HG02885 (cell line): ENCODE results near the gene C2orf76.
A peak's percentile ranks its signal among the peaks of the same experiment; 100 is the strongest.

ENCODE experiments used
- ATAC-seq: cut with Tn5 transposase; IDR thresholded peaks from one replicate; pipeline ENCODE4 v1.9.1; 2021; ENCODE audit warnings: mild to moderate bottlenecking; ENCODE audit not compliant: unreplicated experiment, poor library complexity

C2orf76 gene

DNA sequence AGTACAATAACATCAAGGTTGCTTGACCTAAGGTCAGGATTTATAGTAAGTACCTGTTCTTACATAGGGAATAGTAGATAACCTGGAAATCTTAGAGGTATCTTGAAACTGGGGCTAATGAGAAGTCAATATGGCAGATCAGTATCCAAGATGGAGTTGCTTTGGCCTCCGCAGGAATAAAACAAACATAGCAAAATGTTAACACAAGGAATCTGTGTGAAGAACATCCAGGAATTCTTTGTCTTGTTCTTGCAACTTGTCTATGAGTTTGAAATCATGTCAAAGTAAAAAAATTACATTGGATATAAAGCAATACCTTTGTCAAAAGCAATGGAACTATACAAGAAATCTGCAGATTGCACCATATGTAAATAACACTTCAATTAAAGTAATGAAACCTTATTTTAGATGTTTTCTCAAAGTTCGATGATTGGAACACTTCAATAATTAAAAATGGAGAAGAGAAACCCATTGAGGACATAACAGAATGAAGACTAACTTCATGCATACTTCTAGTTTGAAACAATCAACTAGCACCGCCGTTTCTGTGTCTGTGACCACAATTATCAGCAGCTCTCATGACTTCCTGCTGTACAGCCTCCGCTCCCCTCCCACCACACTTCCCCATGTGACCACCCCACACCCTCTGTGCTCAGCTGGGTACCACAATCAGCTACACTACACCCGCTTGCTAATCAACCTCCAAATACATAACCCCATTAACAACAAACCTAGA is 27.6 kb downstream of the C2orf76 start:
- ATAC-seq, result peak; percentile 100

DNA sequence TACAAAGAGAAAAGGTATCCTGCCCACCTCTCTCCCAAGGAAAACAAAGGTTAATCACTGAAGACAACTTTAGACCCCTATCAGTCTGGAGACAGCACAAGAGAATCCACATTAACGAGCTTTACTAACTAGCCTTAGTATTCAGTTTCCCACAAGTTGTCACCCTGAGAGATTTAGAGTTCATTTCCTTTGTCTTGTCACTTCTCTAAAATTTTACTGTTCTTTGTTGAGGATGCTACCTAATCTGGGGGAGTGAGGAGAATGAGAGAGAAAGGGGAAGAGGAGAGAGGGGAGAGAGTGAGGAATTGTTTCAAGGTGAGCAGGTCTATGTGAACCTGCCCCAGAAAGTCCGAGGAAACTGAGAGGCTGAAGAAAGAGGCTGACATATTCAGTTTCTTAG is 28.4 kb downstream of the C2orf76 start:
- ATAC-seq, result no peak

DNA sequence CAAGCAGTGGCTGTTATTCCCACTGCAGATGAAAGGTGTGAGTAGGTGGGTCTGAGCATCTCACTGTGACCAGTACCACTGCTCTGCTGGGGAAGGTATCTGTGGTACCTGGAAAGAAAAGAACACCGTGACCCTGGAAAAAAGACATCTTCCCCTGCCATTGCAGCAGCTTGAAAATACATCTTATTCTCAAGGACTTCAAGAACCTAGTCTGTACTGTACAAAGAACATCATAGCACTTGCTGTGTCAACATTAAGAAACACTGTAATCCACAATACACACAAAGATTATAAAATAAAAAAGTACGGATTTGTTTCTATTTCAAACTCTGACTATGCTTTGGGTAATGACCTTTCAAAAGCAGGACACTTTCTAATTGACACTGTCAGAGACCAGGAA is 28.9 kb downstream of the C2orf76 start:
- ATAC-seq, result no peak

DNA sequence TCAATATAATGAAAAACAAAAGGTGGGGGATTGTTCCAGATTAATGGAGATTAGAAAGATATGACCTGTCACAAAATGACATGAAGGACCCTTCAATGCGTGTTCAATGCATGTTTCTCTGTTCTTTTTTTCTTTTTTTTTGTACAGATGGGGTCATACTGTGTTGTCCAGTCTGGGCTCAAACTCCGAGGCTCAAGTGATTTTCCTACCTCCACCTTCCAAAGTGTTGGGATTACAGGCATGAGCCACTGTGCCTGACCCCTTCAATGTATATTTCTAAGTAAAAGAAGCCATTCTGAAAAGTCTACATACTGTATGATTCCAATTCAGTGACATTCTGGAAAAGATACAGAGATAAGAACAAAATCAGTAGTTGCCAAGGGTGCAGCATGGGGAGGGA is 32.8 kb downstream of the C2orf76 start:
- ATAC-seq, result no peak

DNA sequence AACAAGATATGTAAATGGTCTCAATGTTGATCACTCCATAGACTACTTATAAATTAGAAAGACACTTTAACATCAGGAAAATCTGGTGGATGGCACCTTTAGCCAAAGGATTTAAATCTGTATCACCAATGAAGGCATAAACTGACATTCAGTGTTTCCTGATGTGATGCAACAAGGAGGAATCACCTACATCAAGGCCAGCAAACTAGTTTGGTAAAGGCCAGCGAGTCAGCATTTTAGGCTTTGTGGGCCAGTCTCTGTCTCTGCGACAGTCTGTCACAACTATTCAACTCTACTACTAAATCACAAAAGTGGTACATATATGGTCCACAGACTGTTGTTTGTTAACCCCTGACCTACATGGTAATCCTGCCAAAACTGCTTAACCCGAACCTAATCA is 33.3 kb downstream of the C2orf76 start:
- ATAC-seq, result no peak

DNA sequence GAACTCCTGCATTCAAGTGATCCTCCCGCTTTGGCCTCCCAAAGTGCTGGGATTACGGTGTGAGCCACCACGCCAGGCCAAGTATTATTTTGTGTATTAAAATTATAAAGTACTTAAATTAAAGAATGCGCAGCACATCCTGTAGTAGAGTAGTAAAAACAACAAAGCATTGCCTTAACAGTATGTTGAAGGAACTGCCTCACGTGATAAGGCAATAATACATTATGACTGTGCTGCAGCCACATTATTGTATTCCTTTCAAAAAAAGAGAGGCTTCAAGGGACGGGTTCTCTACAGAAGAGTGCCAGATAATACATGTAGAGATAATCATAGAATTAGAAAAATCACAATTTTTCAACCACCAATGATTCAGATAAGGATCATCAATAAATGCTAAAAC is 33.7 kb downstream of the C2orf76 start:
- no peak for ATAC-seq

DNA sequence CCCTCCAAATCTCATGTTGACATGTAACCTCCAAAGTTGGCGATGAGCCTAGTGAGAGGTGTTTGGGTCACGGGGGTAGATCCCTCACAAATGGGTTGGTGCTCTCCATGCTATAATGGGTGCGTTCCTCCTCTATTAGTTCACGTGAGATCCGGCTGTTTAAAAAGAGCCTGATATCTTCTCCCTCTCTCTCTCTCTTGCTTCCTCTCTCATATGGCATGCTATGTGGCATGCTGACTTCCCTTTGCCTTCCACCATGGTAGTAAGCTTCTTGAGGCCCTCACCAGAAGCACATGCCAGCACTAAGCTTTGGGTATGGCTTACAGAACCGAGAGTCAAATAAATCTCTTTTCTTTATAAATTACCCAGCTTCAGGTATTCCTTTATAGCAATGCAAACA is 39.2 kb downstream of the C2orf76 start:
- no peak for ATAC-seq

DNA sequence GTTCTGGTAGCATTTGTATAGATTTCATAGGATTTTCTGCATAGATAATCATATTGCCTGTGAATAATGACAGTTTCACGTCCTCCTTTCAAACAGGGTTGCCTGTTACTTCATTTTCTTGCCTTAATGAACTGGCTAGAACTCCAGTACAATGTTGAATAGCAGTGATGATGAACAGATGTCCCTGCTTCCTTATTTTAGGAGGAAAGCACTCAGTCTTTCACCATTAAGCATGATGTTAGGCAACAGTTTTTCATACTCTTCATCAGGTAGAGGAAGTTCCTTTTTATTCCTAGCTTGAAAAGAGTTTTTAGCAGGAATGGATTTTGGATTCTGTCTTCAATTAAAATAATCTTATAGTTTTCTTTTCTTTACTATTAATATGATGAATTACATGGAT is 39.7 kb downstream of the C2orf76 start:
- no peak for ATAC-seq

DNA sequence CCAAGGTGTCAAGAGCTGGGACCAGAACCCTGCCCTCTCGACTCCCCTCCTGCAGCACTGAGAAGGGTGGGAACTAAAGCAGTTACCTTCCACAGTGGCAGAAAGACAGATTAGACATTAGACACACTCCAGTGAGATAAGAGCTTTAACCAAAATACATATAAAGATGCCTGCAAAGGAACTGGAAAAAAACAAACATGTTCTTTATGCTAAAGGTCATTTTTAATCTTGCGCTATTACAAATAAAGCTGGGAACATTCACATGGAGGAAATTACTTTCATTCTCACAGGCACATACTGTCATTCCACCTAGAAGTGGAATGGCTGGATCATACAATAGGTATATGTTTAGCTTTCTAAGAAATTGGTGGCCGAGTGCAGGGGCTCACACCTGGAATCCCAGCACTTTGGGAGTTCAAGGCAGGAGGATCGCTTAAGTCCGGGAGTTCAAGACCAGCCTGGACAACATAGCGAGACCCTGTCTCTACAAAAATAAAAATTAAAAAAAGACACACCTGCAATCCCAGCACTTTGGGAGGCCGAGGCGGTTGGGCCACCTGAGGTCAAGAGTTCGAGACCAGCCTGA is 41.9 kb downstream of the C2orf76 start:
- ATAC-seq, result no peak

DNA sequence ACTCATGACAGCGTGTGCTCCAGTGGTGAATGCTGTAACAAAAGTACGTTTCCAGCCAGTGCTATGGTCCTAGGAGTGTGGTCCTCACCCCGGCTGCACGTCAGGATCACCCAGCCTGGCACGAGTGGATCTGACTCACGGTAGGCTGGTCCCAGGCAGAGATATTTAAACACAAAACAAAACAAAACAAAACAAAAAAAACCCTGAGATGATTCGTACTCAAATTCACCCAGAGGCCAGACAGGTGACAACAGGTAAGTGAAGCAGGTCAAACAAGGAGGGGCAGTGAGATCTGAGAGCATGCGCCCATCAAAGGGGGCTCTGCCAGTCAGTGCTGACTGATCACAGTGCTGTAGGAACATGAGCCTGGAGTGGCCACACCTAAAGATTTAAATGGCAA is 43.2 kb downstream of the C2orf76 start:
- ATAC-seq, result no peak

DNA sequence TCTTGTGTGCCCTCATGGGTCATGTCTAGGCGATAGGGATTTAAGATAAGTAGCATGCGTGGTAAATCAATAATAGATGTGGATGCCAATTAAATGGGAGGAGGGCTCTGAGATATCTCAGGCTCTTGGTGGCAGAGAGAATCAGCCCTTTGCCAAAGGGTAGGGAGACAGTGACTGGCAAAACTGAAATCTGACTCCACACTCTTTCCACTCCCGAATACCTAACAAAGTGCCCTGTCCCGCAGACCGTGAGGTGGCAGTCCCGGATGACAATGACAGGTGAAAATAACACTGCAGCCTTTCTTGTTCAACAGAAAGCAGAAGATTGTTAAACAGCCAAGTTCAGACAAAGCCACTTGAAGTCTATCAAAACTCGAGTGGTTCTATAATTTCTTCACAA is 47.0 kb downstream of the C2orf76 start:
- no peak for ATAC-seq

DNA sequence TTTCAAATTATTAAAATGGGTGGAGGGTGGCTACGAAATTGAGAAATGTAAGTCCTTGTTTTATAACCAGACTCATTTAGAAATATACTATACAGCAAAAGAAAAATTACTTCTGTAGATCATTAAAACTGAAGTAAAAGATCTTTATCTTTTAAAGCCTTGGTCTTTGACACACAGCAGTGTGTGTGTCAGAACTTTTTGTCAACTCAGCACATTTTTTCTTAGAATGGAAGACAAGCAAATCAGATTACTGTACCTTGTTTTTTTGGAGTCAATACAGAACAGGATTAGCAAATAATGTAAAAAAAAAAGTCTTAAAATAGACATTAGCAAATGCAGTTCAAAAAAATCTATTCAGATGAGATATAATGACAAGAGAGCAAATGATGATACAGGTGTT is 49.1 kb downstream of the C2orf76 start:
- ATAC-seq, result no peak

DNA sequence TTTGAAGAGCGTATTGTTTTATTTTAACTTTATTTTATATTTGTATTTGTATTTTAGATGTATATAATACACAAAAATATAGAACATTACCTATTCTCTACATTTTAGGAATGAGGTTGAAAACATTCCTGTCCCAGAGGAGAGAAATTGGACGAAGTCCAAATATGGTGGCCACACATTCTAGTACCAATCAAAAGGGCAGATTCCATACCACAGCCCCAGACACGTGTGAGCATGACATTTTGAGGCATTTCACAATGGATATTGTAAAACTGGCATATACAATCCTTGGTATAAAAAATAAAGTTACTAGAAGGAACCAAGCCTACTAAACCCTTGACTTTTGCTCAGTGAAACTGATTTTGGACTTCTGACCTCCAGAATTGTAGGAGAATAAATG is 50.6 kb downstream of the C2orf76 start:
- ATAC-seq, result no peak

DNA sequence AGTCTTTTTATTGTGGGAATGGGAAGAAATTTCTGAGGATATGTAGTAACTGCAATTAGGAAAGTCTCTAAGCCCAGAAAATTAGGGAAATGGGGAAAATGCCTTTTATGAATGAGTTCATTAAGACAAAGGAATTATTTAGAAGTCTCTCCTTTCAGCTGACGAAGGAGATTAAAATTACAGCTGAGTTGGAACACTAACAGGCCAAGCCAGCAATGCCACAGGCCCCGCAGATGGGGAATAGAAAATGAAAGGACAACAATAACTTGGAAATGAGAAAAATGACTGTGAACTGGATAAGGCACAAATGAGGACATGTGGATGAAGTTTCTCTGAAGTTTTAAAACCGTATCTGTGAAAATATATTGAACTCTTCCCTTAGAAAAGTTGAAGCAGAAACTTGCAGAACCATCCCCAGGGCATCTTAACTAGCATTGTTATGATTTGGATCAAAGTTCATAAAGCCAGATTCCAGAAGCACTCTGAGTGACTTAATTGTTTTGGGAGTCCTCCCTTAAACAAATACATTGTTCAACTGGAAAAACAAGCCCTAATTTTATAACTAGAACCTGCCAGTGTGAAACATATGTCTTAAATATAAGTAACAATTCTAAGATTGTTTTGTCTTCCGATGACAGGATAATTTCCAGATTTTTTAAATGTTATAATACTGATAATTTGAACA is 51.3 kb downstream of the C2orf76 start:
- ATAC-seq, result no peak

DNA sequence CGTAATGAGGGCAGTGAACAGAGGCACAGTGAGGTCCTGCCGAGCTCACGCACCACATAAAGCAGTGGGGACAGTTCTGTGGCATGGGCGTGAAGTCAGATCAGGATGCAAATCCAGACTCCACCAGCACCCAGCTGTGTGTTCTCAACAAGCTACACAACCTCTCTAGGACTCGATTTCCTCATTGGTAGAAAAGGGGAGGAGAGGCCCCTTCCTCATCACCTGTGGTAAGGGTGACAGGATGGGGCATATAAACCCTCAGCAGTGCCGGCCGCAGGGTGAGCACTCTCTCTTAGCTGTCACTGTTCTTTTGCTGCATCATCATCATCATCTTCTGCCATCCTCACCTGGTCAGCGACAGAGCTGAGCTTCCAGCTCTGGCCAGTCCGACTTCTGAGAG is 54.8 kb downstream of the C2orf76 start:
- no peak for ATAC-seq

DNA sequence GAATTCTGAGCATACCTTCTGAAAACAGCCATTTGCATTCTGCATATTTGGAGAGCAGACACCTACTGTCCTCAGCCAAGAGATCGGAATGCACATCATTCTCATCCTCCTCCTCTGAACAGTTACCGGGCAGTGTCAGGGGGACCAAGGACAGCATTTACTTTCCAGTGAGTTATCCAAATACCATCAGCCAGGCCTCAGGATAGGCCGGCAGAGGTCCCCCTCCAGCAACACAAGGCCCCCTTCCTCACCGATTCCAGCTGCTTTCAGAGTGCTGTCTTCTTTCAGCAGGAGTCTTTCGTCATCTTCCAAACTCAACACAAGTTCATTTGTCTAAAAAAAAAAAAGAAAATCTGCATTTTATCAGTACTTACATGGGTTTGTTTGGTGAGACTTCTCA is 55.3 kb downstream of the C2orf76 start:
- peak; percentile 29 for ATAC-seq

DNA sequence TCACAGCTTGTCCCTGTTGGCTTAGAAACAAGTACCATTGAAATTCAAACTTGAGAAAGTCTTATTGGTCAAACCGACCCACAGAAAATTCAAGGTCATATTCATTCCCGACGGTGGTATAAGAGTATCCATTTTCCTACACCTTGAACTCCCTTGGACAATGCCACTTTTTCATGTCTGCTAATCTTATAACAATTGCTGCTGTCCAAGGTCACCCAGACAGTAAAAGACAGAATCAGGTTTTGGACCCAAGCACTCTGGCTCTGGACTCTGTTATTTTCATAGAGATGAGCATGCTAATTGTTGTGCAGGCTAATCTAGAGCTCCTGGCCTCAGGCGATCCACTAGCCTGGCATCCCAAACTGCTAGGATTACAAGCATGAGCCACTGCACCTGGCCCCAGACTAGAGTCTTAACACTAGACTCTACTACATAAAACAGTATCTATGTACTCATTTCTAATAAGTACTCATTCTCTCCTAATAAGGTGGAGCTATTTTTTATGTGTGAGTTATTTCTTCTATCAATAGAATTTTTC is 57.8 kb downstream of the C2orf76 start:
- ATAC-seq, result no peak

DNA sequence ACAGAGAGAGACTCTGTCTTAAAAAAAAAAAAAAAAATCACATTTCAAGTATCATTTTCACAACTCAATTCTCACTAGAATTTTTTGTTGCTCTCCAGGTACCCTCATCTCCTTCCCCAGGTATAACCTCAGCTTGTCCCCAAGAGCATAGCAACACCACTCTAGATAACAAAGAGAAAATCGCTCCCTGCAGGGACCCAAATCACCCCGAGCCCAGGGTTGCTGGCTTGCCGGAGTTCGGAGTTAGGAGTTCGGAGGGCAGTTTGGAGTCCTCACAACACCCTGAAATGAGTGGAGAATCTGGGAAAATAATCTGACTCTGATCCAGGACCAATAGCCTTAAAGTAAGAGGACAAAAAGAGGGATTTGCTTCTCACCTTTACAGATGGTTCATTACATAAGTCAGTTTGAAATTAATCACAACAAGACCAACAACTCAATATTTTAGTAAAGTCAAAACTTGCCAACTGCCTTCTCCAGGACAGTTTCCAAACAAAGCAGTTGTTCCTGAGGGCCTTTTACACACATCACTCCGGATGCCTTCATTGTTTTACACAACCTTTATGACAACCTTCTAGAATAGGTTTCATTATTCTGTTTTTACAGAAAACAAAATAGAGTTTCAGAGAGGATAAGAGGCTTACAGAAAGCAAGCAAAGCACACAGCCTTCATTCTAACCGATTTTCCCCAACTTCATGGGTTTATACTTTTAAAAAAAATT is 59.1 kb downstream of the C2orf76 start:
- no peak for ATAC-seq

DNA sequence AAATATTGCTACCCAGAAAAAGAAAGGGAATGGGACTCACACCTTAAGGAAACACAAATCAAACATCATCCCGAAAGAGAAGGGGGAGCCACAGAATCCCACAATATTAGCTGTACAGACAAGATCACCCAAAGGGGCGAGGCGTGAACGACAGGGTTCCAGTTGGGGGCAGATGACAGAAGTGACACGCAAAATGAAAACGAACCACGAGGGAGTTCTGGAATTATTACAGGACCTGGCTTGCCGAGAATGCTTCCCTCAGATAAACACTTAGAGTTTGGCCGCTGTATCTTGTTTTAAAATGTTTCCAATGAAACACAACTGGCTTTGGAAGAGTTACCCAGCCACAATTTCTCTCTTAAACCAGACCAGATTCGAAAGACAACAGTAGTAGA is 60.4 kb downstream of the C2orf76 start:
- ATAC-seq, result peak; percentile 24

DNA sequence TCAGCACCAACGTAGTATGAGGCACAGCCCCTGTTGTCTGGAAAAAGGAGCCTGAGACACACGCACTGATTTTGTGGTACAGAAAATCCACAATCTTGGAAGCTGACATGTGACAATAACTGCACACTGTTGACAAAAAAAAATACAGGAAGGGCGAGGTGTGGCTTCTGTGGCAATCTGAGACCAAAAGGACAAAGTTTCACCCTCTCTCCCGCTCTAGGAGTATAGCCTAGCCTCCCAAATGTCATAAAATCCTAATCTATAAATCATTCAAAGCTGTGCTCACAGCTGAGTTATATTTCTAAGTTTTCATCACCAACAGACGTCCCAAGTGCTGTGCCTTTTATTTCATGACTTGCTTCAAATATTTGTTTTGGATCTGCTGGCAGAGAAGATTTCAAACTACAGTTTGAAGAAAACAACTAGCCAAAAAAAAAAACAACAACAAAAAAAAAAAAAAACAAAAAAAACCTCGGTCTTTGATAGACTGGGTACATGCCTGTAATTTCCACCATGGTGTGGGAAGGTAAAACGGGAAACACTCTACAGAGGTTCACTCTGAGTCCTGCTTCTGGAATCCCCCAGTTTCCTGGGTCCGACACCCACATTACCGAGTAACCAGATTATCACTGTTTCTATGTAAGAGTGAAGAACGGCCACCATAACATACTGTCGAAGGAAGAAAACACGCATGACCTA is 61.0 kb downstream of the C2orf76 start:
- peak; percentile 34 for ATAC-seq
